AG09319 (cell line): Measurements from ENCODE around the gene SOHLH2.

Experiments
- DNase-seq: peaks from one replicate; pipeline ENCODE4 v3.0.0-alpha.2; 2010; ENCODE audit warnings: low read depth; ENCODE audit errors: extremely low read depth
- TF ChIP-seq, protein P1 (sequence below): IDR thresholded peaks from 2 replicates; pipeline ENCODE4 v1.5.1; 2011; ENCODE audit warnings: low read depth, mild to moderate bottlenecking, inconsistent platforms, low read length, moderate library complexity

SOHLH2 gene

GRCh38 chr13:36173571-36174322 is 40.6 kb downstream of the SOHLH2 start:
- no peak for DNase-seq
- TF ChIP-seq, protein P1, sequence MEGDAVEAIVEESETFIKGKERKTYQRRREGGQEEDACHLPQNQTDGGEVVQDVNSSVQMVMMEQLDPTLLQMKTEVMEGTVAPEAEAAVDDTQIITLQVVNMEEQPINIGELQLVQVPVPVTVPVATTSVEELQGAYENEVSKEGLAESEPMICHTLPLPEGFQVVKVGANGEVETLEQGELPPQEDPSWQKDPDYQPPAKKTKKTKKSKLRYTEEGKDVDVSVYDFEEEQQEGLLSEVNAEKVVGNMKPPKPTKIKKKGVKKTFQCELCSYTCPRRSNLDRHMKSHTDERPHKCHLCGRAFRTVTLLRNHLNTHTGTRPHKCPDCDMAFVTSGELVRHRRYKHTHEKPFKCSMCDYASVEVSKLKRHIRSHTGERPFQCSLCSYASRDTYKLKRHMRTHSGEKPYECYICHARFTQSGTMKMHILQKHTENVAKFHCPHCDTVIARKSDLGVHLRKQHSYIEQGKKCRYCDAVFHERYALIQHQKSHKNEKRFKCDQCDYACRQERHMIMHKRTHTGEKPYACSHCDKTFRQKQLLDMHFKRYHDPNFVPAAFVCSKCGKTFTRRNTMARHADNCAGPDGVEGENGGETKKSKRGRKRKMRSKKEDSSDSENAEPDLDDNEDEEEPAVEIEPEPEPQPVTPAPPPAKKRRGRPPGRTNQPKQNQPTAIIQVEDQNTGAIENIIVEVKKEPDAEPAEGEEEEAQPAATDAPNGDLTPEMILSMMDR = no peak

GRCh38 chr13:36166046-36166445 is 48.3 kb downstream of the SOHLH2 start:
- DNase-seq = peak; percentile 7
- TF ChIP-seq, protein P1 = no peak

GRCh38 chr13:36163809-36164308 is 50.5 kb downstream of the SOHLH2 start:
- TF ChIP-seq, protein P1 = no peak
- DNase-seq = peak; percentile 54

GRCh38 chr13:36163286-36163685 is 51.1 kb downstream of the SOHLH2 start:
- TF ChIP-seq, protein P1 = no peak

DNA sequence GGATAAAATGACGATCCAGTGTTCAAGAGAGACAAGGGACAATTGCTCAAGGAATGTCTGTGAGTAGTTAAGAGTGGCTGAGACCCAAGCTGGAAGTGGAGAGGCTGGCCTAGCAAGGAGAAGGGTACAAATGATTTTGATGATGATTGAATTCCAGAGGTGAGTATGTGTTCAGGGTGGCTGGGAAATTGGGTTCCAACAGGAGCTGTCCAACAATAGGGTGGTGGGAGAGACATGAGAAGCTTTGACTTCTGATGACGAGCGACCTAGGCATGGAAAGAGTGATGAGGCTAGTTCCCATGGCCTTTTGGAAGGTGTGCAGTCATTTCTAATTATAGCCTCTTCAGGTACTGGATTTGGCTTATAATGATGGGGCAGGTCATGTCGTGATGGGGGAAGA is 54.1 kb downstream of the SOHLH2 start:
- TF ChIP-seq, protein P1 = no peak
- no peak for DNase-seq

More at GRCh38 chr13:36163286-36163685, 51.1 kb downstream of the SOHLH2 start:
- DNase-seq = no peak

DNA sequence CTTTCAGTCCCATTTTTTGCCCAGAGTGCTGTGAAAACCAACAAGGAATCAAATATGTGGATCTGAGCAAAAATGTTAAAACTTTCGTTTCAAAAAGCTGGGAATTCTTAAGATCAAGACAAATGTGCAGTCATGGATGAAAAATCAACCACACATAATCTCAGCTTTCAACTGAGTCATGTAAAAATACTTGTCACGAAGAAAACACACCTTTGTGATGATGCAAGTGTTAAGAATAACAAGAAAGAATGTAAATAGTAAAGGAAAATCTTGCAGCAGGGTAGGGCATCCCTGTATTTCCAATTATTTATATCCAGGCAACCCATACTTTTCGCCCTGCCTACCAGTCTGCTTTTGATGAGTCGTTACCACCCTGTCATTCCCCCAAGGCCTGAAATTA is 55.7 kb downstream of the SOHLH2 start:
- DNase-seq = no peak

DNA sequence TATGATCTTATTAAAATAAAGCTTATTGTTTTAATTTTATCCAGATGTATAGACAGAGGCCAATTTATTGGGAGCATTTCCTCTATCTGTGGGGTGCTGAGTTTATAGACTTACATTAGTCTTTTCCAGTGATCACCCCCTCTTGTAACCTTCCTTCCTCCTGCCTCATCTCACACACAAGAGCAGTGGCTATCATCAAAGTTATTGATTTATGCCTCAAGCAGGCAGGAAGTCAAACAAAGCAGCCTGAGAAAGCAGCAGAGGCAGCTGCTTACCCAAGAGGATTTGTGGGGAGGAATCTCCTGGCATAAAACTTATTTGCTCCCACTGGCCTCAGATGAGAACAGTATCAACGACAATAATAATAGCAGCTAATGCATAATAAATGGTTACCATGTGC is 56.9 kb downstream of the SOHLH2 start:
- no peak for DNase-seq
- TF ChIP-seq, protein P1 = no peak

More for the DNA sequence above, 55.7 kb downstream of the SOHLH2 start:
- TF ChIP-seq, protein P1 = no peak
